KOPT-K1 (cell line): ENCODE measurements around the gene CYSRT1.

Experiments
- H3K27ac ChIP-seq: fragments of 200-600 bp; sonication (generic); 2 replicates; pipeline ENCODE4 v1.5.1; 2016; ENCODE audit warnings: antibody characterized with exemption, mild to moderate bottlenecking, low read depth, low read length; ENCODE audit not compliant: poor library complexity, severe bottlenecking
- H3K36me3 ChIP-seq: fragments of 200-600 bp; sonication (generic); 2 replicates; pipeline ENCODE4 v1.5.1; 2017; ENCODE audit warnings: antibody characterized with exemption, mild to moderate bottlenecking, low read length, moderate library complexity; ENCODE audit not compliant: insufficient read depth
- H3K9me3 ChIP-seq: fragments of 200-600 bp; sonication (generic); 2 replicates; pipeline ENCODE4 v1.5.1; 2017; ENCODE audit warnings: antibody characterized with exemption, low read length, mild to moderate bottlenecking; ENCODE audit not compliant: insufficient read depth, poor library complexity, severe bottlenecking

The CYSRT1 gene

DNA sequence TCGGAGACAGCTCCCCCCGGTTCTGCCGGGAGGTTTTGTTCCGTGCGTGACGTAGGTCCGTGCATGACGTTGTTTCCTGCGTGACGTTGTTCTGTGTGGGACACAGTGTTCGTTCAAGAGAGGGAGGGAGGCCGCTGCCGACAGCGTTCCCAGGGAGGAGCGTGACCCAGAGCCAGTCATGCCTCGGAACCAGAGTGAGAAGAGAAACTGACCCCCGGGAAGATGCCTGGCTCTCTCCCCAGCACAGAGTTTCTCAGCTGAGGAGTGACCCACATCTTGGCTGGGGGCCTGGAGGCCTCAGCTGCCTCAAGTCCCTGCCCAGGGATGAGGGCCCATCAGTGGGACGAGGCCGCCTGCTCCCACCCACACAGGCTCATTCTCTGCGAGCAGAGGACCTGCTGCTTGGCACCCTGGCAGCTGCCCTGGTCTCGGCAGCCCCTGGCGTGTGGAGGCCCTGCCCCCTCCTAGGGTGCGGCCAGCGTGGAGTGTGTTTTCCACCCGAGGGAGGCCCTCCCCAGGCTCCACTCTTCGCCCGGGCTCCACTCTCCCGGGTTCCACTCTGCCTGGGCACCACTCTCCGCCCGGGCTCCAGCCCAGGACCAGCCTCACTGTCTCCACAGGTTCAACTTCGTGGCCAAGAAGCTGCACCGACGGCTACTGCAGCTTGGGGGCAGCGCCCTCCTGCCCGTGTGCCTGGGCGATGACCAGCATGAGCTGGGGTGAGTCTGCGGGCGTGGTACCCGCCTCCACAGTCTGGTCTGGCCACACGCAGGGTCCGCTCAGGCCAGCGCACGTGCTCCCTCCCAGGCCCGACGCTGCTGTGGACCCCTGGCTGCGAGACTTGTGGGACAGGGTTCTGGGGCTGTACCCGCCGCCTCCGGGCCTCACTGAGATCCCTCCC is 11.6 kb upstream of the CYSRT1 start:
- H3K36me3 ChIP-seq, result peaks cover 84% of the 10 kb centered on the region
- H3K9me3 ChIP-seq, result no peaks in the 10 kb centered on the region
- H3K27ac ChIP-seq, result no peak overlapping the region

DNA sequence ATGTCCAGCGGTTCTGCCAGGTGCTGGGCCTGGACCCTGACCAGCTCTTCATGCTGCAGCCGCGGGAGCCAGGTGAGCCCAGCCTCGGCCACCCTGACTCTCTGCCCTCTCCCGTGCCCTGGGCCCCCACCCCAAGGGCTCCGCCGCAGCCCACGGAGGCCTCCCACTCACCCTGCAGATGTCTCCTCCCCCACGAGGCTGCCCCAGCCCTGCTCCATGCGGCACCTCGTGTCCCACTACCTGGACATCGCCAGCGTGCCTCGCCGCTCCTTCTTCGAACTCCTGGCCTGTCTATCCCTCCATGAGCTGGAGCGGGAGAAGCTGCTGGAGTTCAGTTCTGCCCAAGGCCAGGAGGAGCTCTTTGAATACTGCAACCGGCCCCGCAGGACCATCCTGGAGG is 10.4 kb upstream of the CYSRT1 start:
- peaks cover 79% of the 10 kb centered on the region for H3K36me3 ChIP-seq

DNA sequence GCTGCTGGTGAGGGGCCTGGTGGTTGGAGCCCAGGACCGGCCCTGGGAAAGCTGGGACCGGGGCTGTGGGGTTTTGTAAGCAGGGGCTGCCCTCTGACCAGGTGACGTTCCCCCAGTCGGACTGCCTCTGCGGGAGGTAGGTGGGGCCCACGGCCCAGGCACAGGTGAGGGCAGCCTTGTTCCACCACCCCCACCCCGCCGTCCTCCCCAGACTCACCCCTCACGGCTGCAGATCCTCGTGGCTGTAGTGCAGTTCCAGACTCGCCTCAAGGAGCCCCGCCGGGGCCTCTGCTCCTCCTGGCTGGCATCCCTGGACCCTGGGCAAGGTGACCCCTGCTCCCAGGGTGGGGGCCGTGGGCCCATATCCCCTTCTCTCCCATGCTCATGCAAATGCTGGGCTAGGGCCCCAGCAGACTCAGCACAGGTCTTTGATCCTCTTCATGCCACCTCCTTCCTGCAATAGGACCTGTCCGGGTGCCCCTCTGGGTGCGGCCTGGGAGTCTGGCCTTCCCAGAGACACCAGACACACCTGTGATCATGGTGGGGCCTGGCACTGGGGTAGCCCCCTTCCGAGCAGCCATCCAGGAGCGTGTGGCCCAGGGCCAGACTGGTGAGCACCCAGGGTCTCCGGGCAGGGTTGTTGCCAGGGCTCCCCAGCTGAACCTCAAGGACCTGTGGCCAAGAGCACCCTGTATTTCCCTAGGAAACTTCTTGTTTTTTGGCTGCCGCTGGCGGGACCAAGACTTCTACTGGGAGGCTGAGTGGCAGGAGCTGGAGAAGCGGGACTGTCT is 9.6 kb upstream of the CYSRT1 start:
- Histone ChIP-seq H3K9me3 (no peaks in the 10 kb centered on the region), H3K27ac (no peak overlapping the region), H3K36me3 (peaks cover 72% of the 10 kb centered on the region; the same call in 1 of the 2 replicates)

More for the DNA sequence above, 10.4 kb upstream of the CYSRT1 start:
- Histone ChIP-seq H3K27ac (no peak overlapping the region), H3K9me3 (no peaks in the 10 kb centered on the region)

DNA sequence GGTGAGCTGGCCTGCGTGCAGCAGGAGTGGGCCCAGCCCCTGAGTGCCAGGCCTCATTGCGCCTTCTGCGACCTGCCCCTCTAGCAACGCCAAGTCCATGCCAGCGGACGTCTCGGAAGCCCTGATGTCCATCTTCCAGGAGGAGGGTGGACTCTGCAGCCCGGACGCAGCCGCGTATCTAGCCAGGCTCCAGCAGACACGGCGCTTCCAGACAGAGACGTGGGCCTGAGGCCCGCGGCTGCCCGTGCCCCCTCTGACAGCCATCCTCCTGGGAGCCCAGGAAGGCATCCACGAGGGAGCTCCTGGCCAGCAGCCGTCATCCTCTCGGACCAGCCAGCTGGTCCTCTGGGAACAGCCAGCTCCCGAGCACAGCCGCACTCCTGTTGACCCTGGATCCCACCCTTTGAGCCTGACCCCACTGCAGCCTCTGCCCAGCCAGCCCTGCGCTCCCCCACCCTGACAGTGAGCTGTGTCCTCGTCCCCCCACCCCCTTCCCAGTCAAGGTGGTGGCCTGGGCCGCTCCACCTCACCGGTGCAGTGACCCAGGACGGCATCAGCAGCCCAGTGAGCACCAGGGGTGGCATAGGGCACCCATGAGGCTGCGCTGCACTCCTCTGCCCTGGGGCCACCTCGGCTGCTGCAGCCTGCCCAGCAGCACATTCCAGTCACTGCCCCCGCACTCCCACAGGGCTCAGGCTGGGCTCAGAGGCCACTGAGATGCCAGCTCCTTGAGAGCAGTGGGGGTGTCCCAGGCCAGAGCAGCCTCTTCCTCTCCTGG is 8.6 kb upstream of the CYSRT1 start:
- H3K9me3 ChIP-seq, result no peaks in the 10 kb centered on the region
- no peak overlapping the region for H3K27ac ChIP-seq
- peaks cover 63% of the 10 kb centered on the region; the same call in 1 of the 2 replicates for H3K36me3 ChIP-seq

DNA sequence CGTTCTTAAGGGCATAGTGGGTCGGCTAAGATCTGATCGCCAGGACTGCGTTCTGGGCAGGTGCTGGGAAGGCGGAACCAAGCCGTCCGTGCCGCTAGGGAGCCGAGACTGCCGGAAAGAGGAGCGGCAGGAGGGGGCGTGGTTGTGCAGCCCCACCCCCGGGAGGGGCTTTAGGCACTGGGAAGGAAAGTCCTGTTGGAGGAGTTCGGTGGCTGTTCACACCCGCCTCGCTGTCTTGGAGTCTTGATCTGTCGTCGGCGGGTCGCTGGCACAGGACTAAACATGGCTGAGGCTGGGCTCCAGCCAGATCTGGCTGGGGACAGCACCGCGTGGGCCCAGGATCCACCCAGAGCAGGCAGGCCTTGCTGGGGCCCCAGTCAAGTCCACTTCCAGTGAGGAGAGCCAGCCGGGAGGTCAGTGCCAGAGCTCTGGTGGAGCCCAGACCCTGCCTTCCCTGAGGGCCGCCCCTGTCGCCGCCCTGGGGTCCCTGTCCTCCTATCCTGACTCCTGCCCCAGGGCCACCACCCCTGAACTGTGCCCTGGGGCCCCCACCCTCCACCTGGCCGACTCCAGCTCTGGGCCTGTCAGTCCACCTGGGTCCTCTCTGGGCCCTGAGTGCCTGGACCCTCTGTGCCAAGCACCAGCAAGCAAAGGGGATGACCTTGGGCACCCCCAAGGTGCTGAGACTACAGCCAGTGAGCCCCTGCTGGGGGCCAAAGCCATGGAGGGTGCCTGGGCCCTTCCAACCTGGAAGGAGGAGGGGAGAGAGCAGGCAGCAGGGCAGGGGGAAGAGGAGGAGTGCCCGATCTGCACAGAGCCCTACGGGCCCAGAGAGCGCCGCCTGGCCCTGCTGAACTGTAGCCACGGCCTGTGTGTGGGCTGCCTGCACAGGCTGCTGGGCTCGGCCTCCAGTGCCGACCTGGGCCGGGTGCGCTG is 7.4 kb upstream of the CYSRT1 start:
- no peak overlapping the region for H3K27ac ChIP-seq
- H3K36me3 ChIP-seq, result peaks cover 58% of the 10 kb centered on the region; the same call in 1 of the 2 replicates
- H3K9me3 ChIP-seq, result no peaks in the 10 kb centered on the region

DNA sequence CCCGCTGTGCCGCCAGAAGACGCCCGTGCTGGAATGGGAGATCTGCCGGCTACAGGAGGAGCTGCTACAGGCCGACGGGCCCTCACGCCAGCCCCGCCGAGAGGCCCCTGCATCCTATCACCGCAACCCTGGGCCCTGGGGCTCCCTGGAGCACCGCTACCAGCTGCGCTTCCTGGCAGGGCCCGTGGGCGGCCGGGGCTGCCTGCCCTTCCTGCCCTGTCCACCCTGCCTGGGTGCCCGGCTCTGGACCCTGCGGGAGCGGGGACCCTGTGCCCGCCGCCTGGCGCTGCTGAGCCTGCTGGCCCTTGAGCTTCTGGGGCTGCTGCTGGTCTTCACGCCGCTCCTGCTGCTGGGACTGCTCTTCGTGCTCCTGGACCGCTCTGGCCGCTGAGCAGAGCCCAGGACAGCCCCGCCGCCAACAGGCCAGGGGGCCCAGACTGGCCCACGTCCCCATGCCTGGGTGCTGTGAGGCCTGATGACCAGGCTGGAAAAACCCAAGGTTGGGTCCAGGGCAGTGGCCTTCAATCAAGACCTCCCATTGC is 6.7 kb upstream of the CYSRT1 start:
- Histone ChIP-seq H3K36me3 (peaks cover 51% of the 10 kb centered on the region; the same call in 1 of the 2 replicates), H3K9me3 (no peaks in the 10 kb centered on the region), H3K27ac (no peak overlapping the region)

DNA sequence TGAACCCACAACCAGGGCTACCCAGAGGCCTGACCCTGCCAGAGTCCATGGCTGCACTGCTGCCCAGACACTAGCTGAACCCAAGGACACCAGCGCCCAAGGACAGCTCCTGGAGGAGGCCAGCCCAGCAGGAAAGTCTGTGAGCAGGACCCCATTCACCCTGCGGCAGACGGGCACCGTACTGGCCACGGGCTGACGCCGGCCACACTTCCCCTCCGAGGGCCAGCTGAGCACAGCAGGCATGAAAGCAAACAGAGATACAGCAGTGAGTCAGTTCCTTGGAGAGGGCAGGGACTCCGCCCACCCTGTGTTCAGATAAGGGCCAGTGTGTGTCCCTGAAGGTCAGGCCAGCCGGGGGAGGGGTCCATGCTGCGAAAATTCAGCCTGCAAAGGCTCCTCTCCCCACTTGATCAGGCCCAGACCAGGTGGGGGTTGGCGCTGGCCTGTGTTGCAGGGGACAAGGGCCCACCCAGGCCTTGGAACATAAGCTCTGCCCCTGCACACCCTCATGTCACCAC is 6.2 kb upstream of the CYSRT1 start:
- H3K36me3 ChIP-seq, result peaks cover 45% of the 10 kb centered on the region; the same call in 1 of the 2 replicates
- no peak overlapping the region for H3K27ac ChIP-seq
- no peaks in the 10 kb centered on the region for H3K9me3 ChIP-seq

DNA sequence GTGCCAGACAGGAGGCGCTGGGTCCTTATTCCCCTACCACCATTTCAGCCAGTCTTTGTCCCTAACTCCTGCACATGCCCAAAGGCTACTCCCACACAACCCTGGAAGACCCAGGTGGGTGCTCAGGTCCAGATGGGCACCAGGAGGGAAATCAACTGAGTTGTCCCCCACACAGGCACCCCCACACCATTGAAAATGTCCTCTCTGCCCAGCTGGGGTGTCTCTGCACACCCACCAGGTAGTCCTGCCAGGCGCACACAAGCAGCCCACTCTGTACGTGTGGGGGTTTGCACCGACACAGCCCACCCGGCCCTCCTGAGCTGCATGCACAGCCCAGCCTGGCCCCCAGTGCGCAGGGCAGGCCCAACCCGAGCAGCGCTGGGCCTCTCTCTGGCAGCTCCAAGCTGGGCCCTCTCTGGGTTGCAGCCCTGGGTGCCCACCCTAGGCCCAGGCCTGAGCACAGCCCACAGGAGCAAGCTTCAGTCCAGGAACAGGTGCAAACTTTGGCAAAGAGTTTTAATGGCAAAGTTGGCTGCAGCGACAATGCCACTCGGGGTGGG is 5.1 kb upstream of the CYSRT1 start:
- Histone ChIP-seq H3K9me3 (no peaks in the 10 kb centered on the region), H3K36me3 (peaks cover 36% of the 10 kb centered on the region; the same call in 1 of the 2 replicates), H3K27ac (no peak overlapping the region)

DNA sequence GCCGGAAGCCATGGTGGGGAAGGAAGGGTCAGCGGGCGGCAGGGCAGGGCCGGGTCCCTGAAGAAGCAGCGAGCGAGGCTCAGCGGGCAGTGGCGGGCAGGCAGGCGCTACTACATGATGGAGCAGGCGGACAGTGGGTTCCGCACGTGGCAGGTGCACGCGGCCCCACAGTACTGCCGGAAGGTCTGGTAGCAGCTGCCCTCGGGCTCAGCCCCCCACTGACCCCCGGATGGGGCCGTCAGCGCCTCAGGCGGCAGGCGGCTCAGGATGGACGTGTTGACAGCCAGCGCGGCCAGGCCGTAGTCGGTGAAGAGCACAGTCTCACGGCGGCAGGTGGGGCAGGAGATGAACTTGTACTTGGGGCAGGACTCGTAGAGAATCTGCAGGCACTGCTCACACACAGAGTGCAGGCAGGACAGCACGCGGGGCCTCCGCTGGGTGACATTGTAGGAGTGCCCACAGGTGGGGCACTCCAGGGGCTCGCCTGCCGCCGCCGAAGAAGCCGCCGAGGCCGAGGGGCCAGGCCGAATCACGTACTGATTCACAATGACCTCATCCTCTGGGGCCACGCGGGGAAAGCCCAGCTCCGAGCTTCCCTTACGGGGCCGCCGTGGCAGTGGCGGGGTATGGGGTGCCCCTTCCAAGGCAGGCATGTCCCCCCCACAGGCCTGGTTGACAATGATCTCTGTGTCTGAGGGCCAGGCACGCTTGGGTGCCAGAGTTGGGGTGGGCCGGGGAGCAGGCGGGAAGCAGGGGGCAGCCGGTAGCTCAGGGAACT is 4.5 kb upstream of the CYSRT1 start:
- Histone ChIP-seq H3K9me3 (no peaks in the 10 kb centered on the region), H3K36me3 (peaks cover 29% of the 10 kb centered on the region; the same call in 1 of the 2 replicates), H3K27ac (no peak overlapping the region)

DNA sequence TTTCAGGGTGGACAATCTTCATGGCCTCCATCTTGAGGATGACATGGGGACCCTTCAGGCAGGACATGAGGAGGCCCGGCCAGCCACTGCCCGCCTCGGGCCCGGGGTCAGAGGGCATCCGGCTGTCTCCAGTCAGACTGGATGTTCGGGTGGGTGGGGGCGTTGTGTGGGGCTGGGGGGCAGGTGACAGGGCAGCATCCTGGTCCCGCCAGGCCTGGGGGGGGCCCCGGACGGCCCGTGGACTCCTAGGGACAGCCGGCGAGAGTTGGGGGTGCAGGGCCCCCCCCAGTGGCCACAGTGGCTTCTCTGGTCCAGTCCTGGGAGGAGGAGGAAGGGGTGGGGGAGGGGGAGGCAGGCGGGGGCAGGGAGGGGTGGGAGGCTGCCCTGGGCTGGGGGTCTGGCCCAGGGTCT is 3.9 kb upstream of the CYSRT1 start:
- Histone ChIP-seq H3K9me3 (no peaks in the 10 kb centered on the region), H3K27ac (no peak overlapping the region), H3K36me3 (peaks cover 23% of the 10 kb centered on the region; the same call in 1 of the 2 replicates)

DNA sequence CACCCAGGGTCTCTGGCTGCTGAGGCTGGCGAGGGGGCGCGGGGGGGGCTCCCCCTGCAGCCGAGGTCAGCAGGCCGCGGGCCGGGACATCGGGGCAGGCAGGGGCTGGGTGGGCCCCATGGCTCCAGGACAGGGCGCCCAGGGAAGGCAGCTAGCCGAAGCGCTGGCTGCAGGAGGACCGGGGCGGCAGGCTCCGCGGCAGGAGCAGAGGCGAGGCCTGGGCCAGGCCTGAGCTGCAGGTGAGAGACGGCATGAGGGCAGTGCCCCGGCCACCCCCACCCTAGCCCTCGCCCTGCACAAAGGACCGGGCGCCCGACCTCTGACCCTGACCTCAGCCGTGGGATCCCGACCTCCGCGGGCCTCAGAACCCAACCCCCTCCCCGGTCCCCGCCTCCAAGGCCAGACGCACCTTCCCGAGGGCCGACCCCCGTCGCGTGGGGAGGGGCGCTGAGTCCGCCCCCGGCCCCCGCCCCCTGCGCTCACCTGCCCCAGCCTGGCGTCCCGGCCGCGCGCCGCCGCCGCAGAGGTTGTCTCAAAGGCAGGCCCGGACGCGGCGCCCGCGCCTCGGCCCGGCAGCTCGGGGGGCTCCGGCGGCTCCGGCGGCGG is 3.4 kb upstream of the CYSRT1 start:
- Histone ChIP-seq H3K36me3 (peaks cover 18% of the 10 kb centered on the region; the same call in 1 of the 2 replicates), H3K9me3 (no peaks in the 10 kb centered on the region), H3K27ac (no peak overlapping the region)
